Esophagus muscularis mucosa (tissue), 4 donors: ENCODE results near the gene PARG. TPM values are rescaled to one million over a fixed set of nuclear protein-coding genes. Genes with fewer than 3 reads are reported as not detected.

Experiments used
- DNase-seq: peaks from one replicate; pipeline ENCODE4 v3.0.0-alpha.2; 2017; ENCODE audit errors: extremely low spot score
- H3K27ac ChIP-seq, 4 donors: fragments of 200-600 bp; sonication (generic); replicated peaks in 1 of 4; 1 replicate in 3 of 4; 2 replicates in 1 of 4; pipeline ENCODE4 v1.5.1; 2016 to 2019; ENCODE audit warnings: mild to moderate bottlenecking in 1 of 4
- H3K27me3 ChIP-seq, 4 donors: fragments of 200-600 bp; sonication (generic); one replicate each; pipeline versions ENCODE4 v1.5.1 to v1.6.0; 2016 to 2019
- H3K36me3 ChIP-seq, 4 donors: fragments of 200-600 bp; sonication (generic); one replicate each; pipeline ENCODE4 v1.5.1; 2016 to 2019
- H3K4me1 ChIP-seq, 4 donors: fragments of 200-600 bp; sonication (generic); one replicate each; pipeline ENCODE4 v1.5.1; 2016 to 2019
- H3K4me3 ChIP-seq, 4 donors: fragments of 200-600 bp; sonication (generic); 1 replicate in 2 of 4; 2 replicates in 2 of 4; pipeline ENCODE4 v1.5.1; 2016 to 2019; ENCODE audit warnings: mild to moderate bottlenecking in 4 of 4, moderate library complexity in 1 of 4
- H3K9me3 ChIP-seq, 4 donors: fragments of 200-600 bp; sonication (generic); 1 replicate in 3 of 4; 2 replicates in 1 of 4; pipeline ENCODE4 v1.5.1; 2016 to 2019
- CTCF ChIP-seq, 3 experiments: fragments of 200-600 bp in 2 of 3; fragments of 450-650 bp in 1 of 3; sonication (generic) in 2 of 3; IDR thresholded peaks; one replicate each; pipeline ENCODE4 v1.5.1; 2017 to 2019; ENCODE audit warnings: antibody characterized with exemption in 3 of 3, mild to moderate bottlenecking in 2 of 3, moderate library complexity in 1 of 3
- EP300 ChIP-seq: sonication (generic); formaldehyde crosslinking; IDR thresholded peaks from one replicate; pipeline ENCODE4 v1.6.1; 2017; ENCODE audit warnings: antibody characterized with exemption
- POLR2A ChIP-seq: fragments of 450-650 bp; IDR thresholded peaks from one replicate; pipeline ENCODE4 v1.6.1; 2017; ENCODE audit warnings: antibody characterized with exemption, moderate library complexity, mild to moderate bottlenecking, low read depth
- POLR2AphosphoS5 ChIP-seq, 2 donors: sonication (generic); formaldehyde crosslinking; IDR thresholded peaks; one replicate each; pipeline ENCODE4 v1.6.1; 2017; ENCODE audit warnings: antibody characterized with exemption in 2 of 2
- WGBS: methylation state at CpG from one replicate; pipeline ENCODE4 v1.1.5; 2018; 5-methylcytosine and 5-hydroxymethylcytosine counted together
- intact Hi-C: fragments of 100-400 bp; cut with DNase I; formaldehyde crosslinking; loops from one replicate; pipeline ENCODE4 v1.15.1; 2023
- total RNA-seq, 4 donors: library from RNA; depleted of rRNA; stranded (reverse); fragments of >200 nt; gene quantifications; one replicate each; pipeline versions ENCODE4 v1.1.0 to v1.2.1, GENCODE V29; 2016

Gene PARG
- total RNA-seq, 4 donors from 2014 or later = 20.9 to 30.7 (median 23.7) TPM

- TF ChIP-seq CTCF (IDR thresholded peaks at IDR 0.05) (no peak), POLR2A (no peak), EP300 (no peak), POLR2AphosphoS5 (IDR thresholded peaks at IDR 0.05) (no peak)
- intact Hi-C loops = no loop called here
- no peaks in the 10 kb centered on the region for H3K4me1 ChIP-seq
- no peaks in the 10 kb centered on the region for H3K27me3 ChIP-seq
- DNase-seq = no peak
- H3K4me3 ChIP-seq = no peak overlapping the region
- H3K9me3 ChIP-seq = no peaks in the 10 kb centered on the region
- H3K27ac ChIP-seq = no peak overlapping the region
- H3K36me3 ChIP-seq = peaks cover 11 to 58% (median 15%) of the 10 kb centered on the region in 4 donors
- 76% methylated on average over 9 of the region's 9 CpGs for WGBS
Observed at GRCh38 chr10:49819234-49819958, 122.4 kb downstream of the PARG start.

GRCh38 chr10:49817845-49818244, 124.0 kb downstream of the PARG start:
- Histone ChIP-seq H3K4me3 (no peak overlapping the region), H3K36me3 (peaks cover 11 to 58% (median 15%) of the 10 kb centered on the region in 4 donors), H3K27me3 (no peaks in the 10 kb centered on the region), H3K9me3 (no peaks in the 10 kb centered on the region), H3K27ac (no peak overlapping the region), H3K4me1 (no peaks in the 10 kb centered on the region)
- TF ChIP-seq EP300 = no peak
- no peak for TF ChIP-seq POLR2A
- TF ChIP-seq POLR2AphosphoS5 (IDR thresholded peaks at IDR 0.05) = no peak
- no peak for TF ChIP-seq CTCF (IDR thresholded peaks at IDR 0.05)
- intact Hi-C loops = no loop called here
- 67% methylated on average over 5 of the region's 5 CpGs for whole genome bisulfite sequencing
- DNase-seq = no peak

GRCh38 chr10:49803988-49804387, 137.8 kb downstream of the PARG start:
- no peaks in the 10 kb centered on the region for H3K36me3 ChIP-seq
- TF ChIP-seq POLR2A (no peak), CTCF (IDR thresholded peaks at IDR 0.05) (no peak), POLR2AphosphoS5 (IDR thresholded peaks at IDR 0.05) (no peak), EP300 (no peak)
- H3K9me3 ChIP-seq = peaks cover 0 to 12% (median 10%) of the 10 kb centered on the region in 4 donors
- H3K27ac ChIP-seq = no peak overlapping the region
- intact Hi-C loops = no loop called here
- no peaks in the 10 kb centered on the region for H3K27me3 ChIP-seq
- no peak overlapping the region for H3K4me3 ChIP-seq
- 98% methylated on average over 2 of the region's 2 CpGs for WGBS
- H3K4me1 ChIP-seq = no peaks in the 10 kb centered on the region
- DNase-seq = no peak

- H3K27me3 ChIP-seq = no peaks in the 10 kb centered on the region
- H3K4me1 ChIP-seq = no peaks in the 10 kb centered on the region
- no peak overlapping the region for H3K27ac ChIP-seq
- no peaks in the 10 kb centered on the region for H3K36me3 ChIP-seq
- WGBS = 91% methylated on average over 4 of the region's 4 CpGs
- TF ChIP-seq POLR2AphosphoS5 (IDR thresholded peaks at IDR 0.05) (no peak), EP300 (no peak), CTCF (IDR thresholded peaks at IDR 0.05) (no peak), POLR2A (no peak)
- no peaks in the 10 kb centered on the region for H3K9me3 ChIP-seq
- no peak for DNase-seq
- no peak overlapping the region for H3K4me3 ChIP-seq
- intact Hi-C loops = no loop called here
Observed at GRCh38 chr10:49798275-49798674, 143.6 kb downstream of the PARG start.

- H3K4me3 ChIP-seq = no peak overlapping the region
- H3K9me3 ChIP-seq = no peaks in the 10 kb centered on the region
- intact Hi-C loops = no loop called here
- 76% methylated on average over 5 of the region's 5 CpGs for WGBS
- no peaks in the 10 kb centered on the region for H3K4me1 ChIP-seq
- DNase-seq = no peak
- no peak overlapping the region for H3K27ac ChIP-seq
- no peaks in the 10 kb centered on the region for H3K27me3 ChIP-seq
- TF ChIP-seq POLR2A (no peak), POLR2AphosphoS5 (IDR thresholded peaks at IDR 0.05) (no peak), CTCF (IDR thresholded peaks at IDR 0.05) (no peak), EP300 (no peak)
- H3K36me3 ChIP-seq = no peaks in the 10 kb centered on the region
Observed at GRCh38 chr10:49791100-49791499, 150.7 kb downstream of the PARG start.
